GM23338 (cell line): Measurements from ENCODE around the gene PELI1.

Experiments
- POLR2AphosphoS5 ChIP-seq: IDR thresholded peaks from 2 replicates; pipeline ENCODE4 v1.6.1; 2016; ENCODE audit warnings: antibody characterized with exemption, low read depth
- TF ChIP-seq, protein P1 (sequence below), 2 experiments: fragments of 200-600 bp in 1 of 2; sonication (generic) in 1 of 2; conservative IDR thresholded peaks; 2 replicates each; pipeline versions ENCODE4 v1.5.1 to v1.6.1; 2016 to 2017; ENCODE audit warnings: antibody characterized with exemption in 2 of 2, low read depth in 2 of 2, mild to moderate bottlenecking in 2 of 2, moderate library complexity in 1 of 2

DNA sequence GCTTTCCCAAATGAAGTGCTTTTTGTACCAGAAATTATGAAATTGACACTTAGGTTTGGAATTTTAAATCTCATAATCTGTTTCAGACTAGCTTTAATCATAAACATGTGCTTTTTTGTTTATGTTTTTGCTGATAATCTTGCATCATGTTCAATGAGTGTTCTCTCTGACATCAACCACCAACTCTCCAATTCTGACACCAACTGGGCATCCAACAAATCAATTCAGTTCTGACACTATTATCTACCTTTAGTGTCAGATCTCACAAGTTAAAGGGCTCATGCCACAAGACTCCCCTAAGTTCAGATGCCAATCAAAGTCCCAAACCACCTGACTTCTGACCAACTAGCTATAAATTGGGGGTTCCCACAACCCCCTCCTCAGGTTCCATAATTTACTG is 19.6 kb downstream of the PELI1 start:
- TF ChIP-seq POLR2AphosphoS5 = no peak
- TF ChIP-seq, protein P1, sequence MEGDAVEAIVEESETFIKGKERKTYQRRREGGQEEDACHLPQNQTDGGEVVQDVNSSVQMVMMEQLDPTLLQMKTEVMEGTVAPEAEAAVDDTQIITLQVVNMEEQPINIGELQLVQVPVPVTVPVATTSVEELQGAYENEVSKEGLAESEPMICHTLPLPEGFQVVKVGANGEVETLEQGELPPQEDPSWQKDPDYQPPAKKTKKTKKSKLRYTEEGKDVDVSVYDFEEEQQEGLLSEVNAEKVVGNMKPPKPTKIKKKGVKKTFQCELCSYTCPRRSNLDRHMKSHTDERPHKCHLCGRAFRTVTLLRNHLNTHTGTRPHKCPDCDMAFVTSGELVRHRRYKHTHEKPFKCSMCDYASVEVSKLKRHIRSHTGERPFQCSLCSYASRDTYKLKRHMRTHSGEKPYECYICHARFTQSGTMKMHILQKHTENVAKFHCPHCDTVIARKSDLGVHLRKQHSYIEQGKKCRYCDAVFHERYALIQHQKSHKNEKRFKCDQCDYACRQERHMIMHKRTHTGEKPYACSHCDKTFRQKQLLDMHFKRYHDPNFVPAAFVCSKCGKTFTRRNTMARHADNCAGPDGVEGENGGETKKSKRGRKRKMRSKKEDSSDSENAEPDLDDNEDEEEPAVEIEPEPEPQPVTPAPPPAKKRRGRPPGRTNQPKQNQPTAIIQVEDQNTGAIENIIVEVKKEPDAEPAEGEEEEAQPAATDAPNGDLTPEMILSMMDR (conservative IDR thresholded peaks at IDR 0.05; ENCODE audit: low read depth in 2 of 2) = no peak
